Choroid plexus epithelial cell (primary cell): ENCODE data around the gene SLIT2.

Experiments
- DNase-seq: peaks from one replicate; pipeline ENCODE4 v3.0.0-alpha.2; 2010; ENCODE audit warnings: low read depth
- H3K4me3 ChIP-seq: 2 replicates; pipeline ENCODE4 v1.5.1; 2011; ENCODE audit warnings: low read depth, mild to moderate bottlenecking, control low read depth, low read length, moderate library complexity
- TF ChIP-seq, protein P1 (sequence below): conservative IDR thresholded peaks from 2 replicates; pipeline ENCODE4 v1.5.1; 2011; ENCODE audit warnings: low read depth, mild to moderate bottlenecking, control low read depth, inconsistent platforms, low read length, moderate library complexity

SLIT2 gene

DNA sequence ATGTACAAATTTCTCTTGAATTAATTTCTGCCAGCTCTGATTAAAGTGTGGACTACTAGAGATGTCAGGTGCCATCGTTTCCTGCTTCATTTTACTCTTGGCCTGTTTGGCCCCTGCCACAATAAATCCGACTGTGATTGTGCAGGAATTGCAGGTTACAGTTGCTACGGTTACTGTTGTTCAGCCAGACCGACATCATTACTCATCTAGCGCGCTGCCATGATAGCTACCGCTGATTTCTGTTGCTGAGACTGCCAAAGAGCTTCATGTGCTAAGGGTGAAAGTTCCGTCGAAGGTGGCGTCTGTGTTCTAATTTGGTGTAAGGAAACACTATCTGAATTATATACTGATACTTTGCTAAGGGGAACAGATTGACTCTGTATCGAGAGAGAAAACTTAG is 22.1 kb downstream of the SLIT2 start:
- no peak overlapping the region for H3K4me3 ChIP-seq
- no peak for DNase-seq
- TF ChIP-seq, protein P1, sequence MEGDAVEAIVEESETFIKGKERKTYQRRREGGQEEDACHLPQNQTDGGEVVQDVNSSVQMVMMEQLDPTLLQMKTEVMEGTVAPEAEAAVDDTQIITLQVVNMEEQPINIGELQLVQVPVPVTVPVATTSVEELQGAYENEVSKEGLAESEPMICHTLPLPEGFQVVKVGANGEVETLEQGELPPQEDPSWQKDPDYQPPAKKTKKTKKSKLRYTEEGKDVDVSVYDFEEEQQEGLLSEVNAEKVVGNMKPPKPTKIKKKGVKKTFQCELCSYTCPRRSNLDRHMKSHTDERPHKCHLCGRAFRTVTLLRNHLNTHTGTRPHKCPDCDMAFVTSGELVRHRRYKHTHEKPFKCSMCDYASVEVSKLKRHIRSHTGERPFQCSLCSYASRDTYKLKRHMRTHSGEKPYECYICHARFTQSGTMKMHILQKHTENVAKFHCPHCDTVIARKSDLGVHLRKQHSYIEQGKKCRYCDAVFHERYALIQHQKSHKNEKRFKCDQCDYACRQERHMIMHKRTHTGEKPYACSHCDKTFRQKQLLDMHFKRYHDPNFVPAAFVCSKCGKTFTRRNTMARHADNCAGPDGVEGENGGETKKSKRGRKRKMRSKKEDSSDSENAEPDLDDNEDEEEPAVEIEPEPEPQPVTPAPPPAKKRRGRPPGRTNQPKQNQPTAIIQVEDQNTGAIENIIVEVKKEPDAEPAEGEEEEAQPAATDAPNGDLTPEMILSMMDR = no peak

GRCh38 chr4:20276848-20277247 is 25.1 kb downstream of the SLIT2 start:
- TF ChIP-seq, protein P1 = no peak
- H3K4me3 ChIP-seq = no peak overlapping the region
- DNase-seq = no peak

DNA sequence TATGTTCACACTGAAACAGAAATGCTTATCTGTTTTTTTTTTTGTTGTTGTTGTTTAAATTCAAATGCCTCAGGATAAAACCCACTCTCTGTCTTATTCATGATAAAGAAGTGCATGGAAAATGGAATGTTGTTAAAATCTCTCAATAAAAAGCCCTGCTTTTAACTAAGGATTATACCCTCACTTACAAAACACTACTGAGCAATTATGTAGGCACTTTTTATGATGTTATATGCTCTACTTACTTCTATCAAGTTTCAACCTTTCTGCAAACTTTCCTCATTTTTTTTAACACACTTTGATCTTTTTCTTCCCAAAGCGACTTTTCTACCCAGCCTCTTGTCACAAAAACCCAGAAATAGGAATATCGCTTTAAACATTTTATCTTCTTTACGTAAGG is 26.5 kb downstream of the SLIT2 start:
- no peak overlapping the region for H3K4me3 ChIP-seq
- TF ChIP-seq, protein P1 = no peak
- no peak for DNase-seq

DNA sequence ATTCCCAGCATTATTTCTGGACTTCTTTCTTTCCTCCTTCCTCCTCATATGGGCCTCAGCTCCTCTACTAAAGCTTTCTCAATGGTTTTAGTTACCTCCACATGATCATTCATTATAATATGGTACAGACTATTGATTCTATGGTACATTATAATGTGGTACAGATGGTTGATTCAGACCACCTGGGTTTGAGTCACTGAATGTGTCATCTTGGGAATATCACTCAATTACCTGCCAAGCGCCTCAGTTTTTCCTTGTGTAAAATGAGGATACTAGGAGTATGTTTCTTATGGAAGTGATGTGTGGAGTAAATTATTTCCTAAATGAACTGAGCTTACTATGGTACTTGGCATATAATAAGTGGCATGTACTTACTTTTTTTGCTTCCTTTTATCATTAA is 27.7 kb downstream of the SLIT2 start:
- H3K4me3 ChIP-seq = no peak overlapping the region
- no peak for DNase-seq
- TF ChIP-seq, protein P1 = no peak

DNA sequence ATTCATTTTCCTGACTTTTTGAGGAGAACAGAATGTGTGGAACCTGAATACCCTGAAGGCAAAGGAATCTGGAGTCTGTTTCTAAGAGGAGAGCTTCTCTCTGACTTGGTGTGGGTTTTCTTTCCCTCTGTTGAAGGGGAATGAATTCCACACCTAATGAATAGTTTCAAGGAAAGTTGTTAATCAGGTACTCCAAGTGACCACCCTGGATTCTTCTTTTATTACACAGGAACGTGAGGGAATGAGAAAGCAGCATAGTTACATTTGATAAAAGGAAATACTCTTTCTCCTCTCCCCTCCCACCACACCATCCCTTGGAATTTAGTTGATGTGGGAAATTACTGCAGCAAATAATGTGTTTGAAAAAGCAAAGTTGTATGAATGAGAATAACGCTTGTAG is 29.7 kb downstream of the SLIT2 start:
- TF ChIP-seq, protein P1 = no peak
- no peak for DNase-seq
- no peak overlapping the region for H3K4me3 ChIP-seq

DNA sequence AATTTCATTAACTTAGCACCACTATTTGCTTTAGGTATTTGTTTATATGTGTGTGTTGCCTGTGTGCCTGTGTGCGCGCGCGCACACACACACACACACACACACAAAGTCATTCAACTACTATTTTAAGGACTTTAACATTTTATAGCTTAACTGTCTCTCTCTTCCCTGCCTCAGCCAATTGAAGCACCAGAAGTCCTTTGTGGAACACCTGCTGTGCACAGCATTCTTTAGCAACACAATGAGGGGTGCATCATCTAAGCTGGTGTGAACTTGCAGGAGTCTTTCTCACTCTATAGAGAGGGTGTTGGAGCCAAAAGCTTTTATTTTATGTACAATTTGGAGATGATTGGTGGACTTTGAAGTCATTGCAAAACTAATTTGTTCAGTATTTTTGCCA is 31.3 kb downstream of the SLIT2 start:
- TF ChIP-seq, protein P1 = no peak
- peak; percentile 60 for DNase-seq
- H3K4me3 ChIP-seq = no peak overlapping the region

- DNase-seq = no peak
- TF ChIP-seq, protein P1 = no peak
- no peak overlapping the region for H3K4me3 ChIP-seq
Measured at GRCh38 chr4:20284990-20285389, 33.3 kb downstream of the SLIT2 start.
